ENCODE results near the gene E2F7. TPM values are rescaled to one million over a fixed set of nuclear protein-coding genes. Genes with fewer than 3 reads are reported as not detected.

Gene E2F7
- total and polyA plus RNA-seq, 2 of the 8 experiments (the other 6 are each of a cell fraction or from before 2014, with no cell fraction given), result 8.8 to 18.5 TPM

DNA sequence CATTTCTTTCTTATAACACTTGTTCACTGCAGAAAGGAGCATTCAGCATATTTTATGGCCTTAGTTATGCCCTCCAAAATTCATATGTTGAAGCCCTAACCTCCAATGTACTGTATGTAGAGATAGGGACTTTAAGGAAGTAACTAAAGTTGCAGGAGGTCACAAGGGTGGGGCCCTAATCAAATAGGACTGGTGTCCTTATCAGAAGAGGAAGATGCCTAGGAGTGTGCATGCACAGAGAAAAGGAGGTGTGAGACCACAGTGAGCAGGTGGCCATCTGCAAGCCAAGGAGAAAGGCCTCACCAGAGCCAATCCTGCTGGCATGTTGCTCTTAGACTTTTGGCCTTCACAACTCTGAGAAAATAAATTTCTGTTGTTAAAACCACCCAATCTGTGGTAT lies 12.9 kb upstream of the E2F7 start:
- Histone ChIP-seq H2AK5ac (ENCODE audit: low read depth, low read length) (no peak overlapping the region), H3K9ac (replicated peaks in 1 of 4; ENCODE audit: extremely low read depth in 1 of 4, low read depth in 3 of 4, low read length in 3 of 4) (no peak overlapping the region), H3K79me1 (ENCODE audit: low read depth, low read length) (no peaks in the 10 kb centered on the region), H3K23me2 (ENCODE audit: low read depth, low read length) (no peaks in the 10 kb centered on the region), H2BK12ac (ENCODE audit: low read depth, low read length) (no peak overlapping the region), H3K27ac (ENCODE audit: low read depth, low read length) (no peak overlapping the region), H2BK120ac (replicated peaks; ENCODE audit: low read depth, low read length) (no peak overlapping the region), H2BK5ac (ENCODE audit: low read depth, low read length) (no peak overlapping the region), H3K9me3 (ENCODE audit: insufficient read depth in 2 of 2, low read depth in 1 of 2, low read length in 1 of 2) (no peaks in the 10 kb centered on the region), H3K18ac (ENCODE audit: extremely low read depth, low read length) (no peak overlapping the region), H3K4me3 (ENCODE audit: extremely low read depth in 1 of 4, insufficient read depth in 2 of 4, low read depth in 3 of 4, low read length in 4 of 4) (no peak overlapping the region), H2BK15ac (ENCODE audit: low read length) (no peak overlapping the region), H3K4me1 (replicated peaks in 1 of 4; ENCODE audit: control insufficient read depth in 3 of 4, insufficient read depth in 4 of 4, low read length in 3 of 4) (no peaks in the 10 kb centered on the region), H3K23ac (ENCODE audit: insufficient read length) (no peak overlapping the region), H3K56ac (replicated peaks; ENCODE audit: insufficient read length, low read depth, low read length) (no peak overlapping the region), H4K5ac (ENCODE audit: insufficient read length, low read depth, low read length) (no peak overlapping the region), H3K36me3 (ENCODE audit: control insufficient read depth in 2 of 4, insufficient read depth in 4 of 4, low read length in 3 of 4) (no peaks in the 10 kb centered on the region), H2BK20ac (ENCODE audit: low read length) (no peak overlapping the region), H3K14ac (ENCODE audit: insufficient read length) (no peak overlapping the region), H4K91ac (replicated peaks; ENCODE audit: insufficient read length, low read length) (no peak overlapping the region), H3K4ac (replicated peaks; ENCODE audit: insufficient read length, low read depth, low read length) (no peak overlapping the region), H3K27me3 (replicated peaks in 1 of 4; ENCODE audit: control insufficient read depth in 3 of 4, extremely low read depth in 1 of 4, insufficient read depth in 3 of 4, low read length in 3 of 4) (no peaks in the 10 kb centered on the region), H3K4me2 (ENCODE audit: insufficient read depth in 1 of 2, low read depth in 2 of 2, low read length in 2 of 2) (no peak overlapping the region), H3K79me2 (ENCODE audit: control insufficient read depth in 1 of 2, insufficient read depth in 2 of 2, low read length in 2 of 2) (no peaks in the 10 kb centered on the region), H4K20me1 (replicated peaks in 1 of 2; ENCODE audit: control insufficient read depth in 1 of 2, insufficient read depth in 2 of 2, low read length in 2 of 2) (no peaks in the 10 kb centered on the region), H4K8ac (ENCODE audit: extremely low read depth, insufficient read depth, low read length) (no peak overlapping the region), H2AFZ (ENCODE audit: low read length) (no peak overlapping the region)
- DNase-seq (ENCODE audit: low read depth in 1 of 2, low spot score in 2 of 2) (no peak), FAIRE-seq (no peak)
- ChIA-PET POLR2A (ENCODE audit: partially characterized antibody) (no interaction called here), CTCF (ENCODE audit: partially characterized antibody) (no interaction called here)
- no peak for TF ChIP-seq GABPA (IDR thresholded peaks at IDR 0.05; ENCODE audit: borderline replicate concordance, insufficient read depth, low read length)
- no peak for TF ChIP-seq RFX5 (IDR thresholded peaks at IDR 0.05; ENCODE audit: borderline replicate concordance, low read depth, low read length)
- no peak for TF ChIP-seq RBBP5 (IDR thresholded peaks at IDR 0.05; ENCODE audit: borderline replicate concordance, low read depth, low read length)
- TF ChIP-seq SAP30 (IDR thresholded peaks at IDR 0.05; ENCODE audit: insufficient read depth, insufficient replicate concordance, low read length), result no peak
- no peak for TF ChIP-seq HDAC2 (IDR thresholded peaks at IDR 0.05; ENCODE audit: borderline replicate concordance in 1 of 2, low read depth in 2 of 2, low read length in 2 of 2)

Data from H1 (cell line).